Measurements from ENCODE around the gene HOOK2.
A peak's percentile ranks its signal among the peaks of the same experiment; 100 is the strongest.
"Not testable (repeated sequence)": the region's sequence is repeated elsewhere in the genome, so short reads cannot be mapped to it uniquely, and the experiment has no call there.

HOOK2 gene

GRCh38 chr19:12817188-12817587 lies 41.8 kb upstream of the HOOK2 start:
- H3K27ac ChIP-seq (ENCODE audit: extremely low read depth, low read depth, low read length); H3K4me1 ChIP-seq (ENCODE audit: control insufficient read depth, insufficient read depth, low read length); H3K4me3 ChIP-seq (ENCODE audit: low read depth, low read length); H3K9me3 ChIP-seq (ENCODE audit: control insufficient read depth, insufficient read depth, low read depth, low read length): not testable (repeated sequence)
- CTCF ChIA-PET: interaction anchor here (0.6 to 1.1 kb wide), 2 partner anchors 52 to 138 kb away, joined by 3 to 4 read pairs; no protein-coding TSS in a partner anchor
- TF ChIP-seq ZNF121 (tag by site-specific recombination; IDR thresholded peaks at IDR 0.05): peak; percentile 89
- peaks cover 17 to 39% of the 10 kb centered on the region in 2 experiments; a peak in 2 of 3 replicates for H3K36me3 ChIP-seq (ENCODE audit: control insufficient read depth in 2 of 2, insufficient read depth in 1 of 2, low read length in 2 of 2)
- POLR2A ChIA-PET: interaction anchor here (0.8 to 1.8 kb wide), 2 partner anchors 10 to 17 kb away, joined by 6 to 10 read pairs; partner anchors contain the start of gene RNASEH2A

- Histone ChIP-seq H3K4me1 (ENCODE audit: control insufficient read depth, insufficient read depth, low read length) (no peaks in the 10 kb centered on the region), H3K36me3 (ENCODE audit: control insufficient read depth in 2 of 2, insufficient read depth in 1 of 2, low read length in 2 of 2) (peaks cover 37 to 55% of the 10 kb centered on the region in 2 experiments; a peak in 2 of 3 replicates), H3K27ac (ENCODE audit: extremely low read depth, low read depth, low read length) (no peak overlapping the region), H3K4me3 (ENCODE audit: low read depth, low read length) (no peak overlapping the region), H3K9me3 (ENCODE audit: control insufficient read depth, insufficient read depth, low read depth, low read length) (no peaks in the 10 kb centered on the region)
- POLR2A ChIA-PET: interaction anchor here (0.7 kb wide), 1 partner anchor 106 kb away, joined by 5 read pairs; no protein-coding TSS in a partner anchor
- TF ChIP-seq ZNF391 (tag by site-specific recombination; IDR thresholded peaks at IDR 0.05; ENCODE audit: borderline replicate concordance, low read depth) (no peak), ZNF362 (tag by site-specific recombination; IDR thresholded peaks at IDR 0.05) (peak; percentile 70; the same call in 1 of the 2 replicates)
- CTCF ChIA-PET: interaction anchor here (0.6 to 2.5 kb wide), 9 partner anchors 10 to 150 kb away, joined by 3 to 13 read pairs (median 3); partner anchors contain the start of genes PRDX2 and THSD8
Measured at GRCh38 chr19:12815088-12815487, 39.7 kb upstream of the HOOK2 start.

GRCh38 chr19:12806242-12807081 lies 31.1 kb upstream of the HOOK2 start, which contains the start of gene RNASEH2A:
Gene RNASEH2A (plus strand): TSS chr19:12806584. CDS start chr19:12806674, 90 bp downstream.
- Histone ChIP-seq H3K36me3 (ENCODE audit: control insufficient read depth in 2 of 2, insufficient read depth in 1 of 2, low read length in 2 of 2) (peaks cover 33 to 37% of the 10 kb centered on the region in 2 experiments; a peak in 2 of 3 replicates), H3K4me1 (ENCODE audit: control insufficient read depth, insufficient read depth, low read length) (no peaks in the 10 kb centered on the region; the same call in 1 of the 2 replicates), H3K9me3 (ENCODE audit: control insufficient read depth, insufficient read depth, low read depth, low read length) (no peaks in the 10 kb centered on the region), H3K4me3 (ENCODE audit: low read depth, low read length) (peak within 1 kb of the TSS; percentile 68), H3K27ac (ENCODE audit: extremely low read depth, low read depth, low read length) (peak within 1 kb of the TSS; percentile 75)
- POLR2A ChIA-PET: interaction anchor here (0.5 to 1.5 kb wide), 10 partner anchors 11 to 105 kb away, joined by 3 to 10 read pairs (median 4); partner anchors contain the start of genes JUNB and RTBDN
- CTCF ChIA-PET: interaction anchor here (0.7 to 16.5 kb wide), 3 partner anchors 9 to 111 kb away, joined by 3 to 386 read pairs (median 8); no protein-coding TSS in a partner anchor
- TF ChIP-seq ZBTB48 (tag by site-specific recombination; IDR thresholded peaks at IDR 0.05): peak; percentile 67
- TF ChIP-seq ZBTB11 (tag by site-specific recombination; conservative IDR thresholded peaks at IDR 0.05; ENCODE audit: low read depth): peak; percentile 40
- no peak for TF ChIP-seq ZNF157 (tag by site-specific recombination; IDR thresholded peaks at IDR 0.05)
- TF ChIP-seq AEBP2 (tag by site-specific recombination; IDR thresholded peaks at IDR 0.05; ENCODE audit: borderline replicate concordance): peak; percentile 6; the same call in 1 of the 2 replicates
- no peak for TF ChIP-seq ZNF16 (tag by site-specific recombination; IDR thresholded peaks at IDR 0.05; ENCODE audit: low read depth)
- TF ChIP-seq BCL11B (tag by site-specific recombination; IDR thresholded peaks at IDR 0.05; ENCODE audit: low read depth): peak; percentile 72; the same call in 1 of the 2 replicates
- TF ChIP-seq ZNF580 (tag by site-specific recombination; IDR thresholded peaks at IDR 0.05): 0 out of 2 replicates have a peak, but pooled peaks have one; percentile 53
- no peak for TF ChIP-seq ZNF266 (tag by site-specific recombination; IDR thresholded peaks at IDR 0.05; ENCODE audit: low read depth)
- peak; percentile 43 for TF ChIP-seq ZNF518A (tag by site-specific recombination; conservative IDR thresholded peaks at IDR 0.05; ENCODE audit: low read depth)
- TF ChIP-seq GLI4 (tag by site-specific recombination; IDR thresholded peaks at IDR 0.05): no peak
- no peak for TF ChIP-seq MEIS1 (CRISPR knock-in tag; IDR thresholded peaks at IDR 0.05; ENCODE audit: borderline replicate concordance)
- TF ChIP-seq ZNF274 (IDR thresholded peaks at IDR 0.05; ENCODE audit: low read length): no peak
- no peak for TF ChIP-seq ZNF274 (tag by site-specific recombination; IDR thresholded peaks at IDR 0.05; ENCODE audit: borderline replicate concordance)

Measured in HEK293 (cell line).